HG02885 (cell line): ENCODE data around the gene PFDN5.
"Not testable (repeated sequence)": the region's sequence is repeated elsewhere in the genome, so short reads cannot be mapped to it uniquely, and the experiment has no call there.

ENCODE experiments used
- ATAC-seq: cut with Tn5 transposase; IDR thresholded peaks from one replicate; pipeline ENCODE4 v1.9.1; 2021; ENCODE audit warnings: mild to moderate bottlenecking; ENCODE audit not compliant: unreplicated experiment, poor library complexity

The PFDN5 gene

DNA sequence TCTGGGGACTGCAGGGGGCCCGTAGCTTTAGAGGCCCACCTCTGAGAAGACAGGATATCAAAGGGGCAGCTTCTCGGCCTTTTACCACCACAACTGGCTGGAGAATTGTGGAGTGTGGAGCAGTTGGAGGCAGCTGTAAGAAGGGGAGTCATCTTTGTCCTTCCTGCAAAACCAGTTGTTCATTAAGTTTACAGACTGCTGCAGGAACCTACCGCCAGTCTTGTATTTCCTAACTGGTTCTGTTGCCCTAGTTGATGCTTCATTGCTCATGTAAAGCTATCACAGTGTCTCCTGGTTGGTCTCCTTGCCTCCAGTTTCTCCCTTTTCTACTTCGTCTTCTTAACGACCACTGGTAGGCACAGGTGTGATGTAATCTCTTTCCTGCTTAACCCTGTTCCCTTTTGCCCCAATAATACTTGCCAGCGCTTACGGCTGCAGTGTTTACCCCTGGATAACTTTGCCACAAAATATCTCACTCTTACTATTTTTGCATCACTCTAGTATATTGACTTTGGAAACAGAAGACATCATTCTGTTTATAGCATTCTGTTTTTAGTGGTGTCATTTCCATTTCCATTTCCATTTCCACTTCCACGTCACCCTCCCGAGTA, 15.3 kb upstream of the PFDN5 start:
- no peak for ATAC-seq

- no peak for ATAC-seq
Measured at GRCh38 chr12:53286448-53286847, 8.9 kb upstream of the PFDN5 start.

DNA sequence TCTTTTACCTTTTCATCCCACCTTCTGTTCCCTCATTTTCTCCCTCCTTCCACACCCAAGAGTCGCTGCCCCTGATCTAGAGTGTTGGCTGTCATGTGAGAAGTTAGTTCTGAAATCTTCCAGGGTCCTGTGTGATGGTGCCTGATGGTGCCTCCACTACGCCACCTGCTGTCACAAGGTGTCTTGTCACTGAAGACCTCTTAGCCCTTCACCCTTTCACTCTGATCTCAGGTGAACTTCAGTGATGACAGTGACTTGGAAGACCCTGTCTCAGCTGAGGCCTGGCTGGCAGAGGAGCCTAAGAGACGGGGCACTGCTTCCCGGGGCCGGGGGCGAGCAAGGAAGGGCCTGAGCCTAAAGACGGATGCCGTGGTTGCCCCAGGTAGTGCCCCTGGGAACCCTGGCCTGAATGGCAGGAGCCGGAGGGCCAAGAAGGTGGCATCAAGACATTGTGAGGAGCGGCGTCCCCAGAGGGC, 7.6 kb upstream of the PFDN5 start:
- ATAC-seq = no peak

- ATAC-seq = no peak
Measured at GRCh38 chr12:53288322-53288721, 7.0 kb upstream of the PFDN5 start.

GRCh38 chr12:53289891-53290290, 5.5 kb upstream of the PFDN5 start:
- ATAC-seq = no peak

DNA sequence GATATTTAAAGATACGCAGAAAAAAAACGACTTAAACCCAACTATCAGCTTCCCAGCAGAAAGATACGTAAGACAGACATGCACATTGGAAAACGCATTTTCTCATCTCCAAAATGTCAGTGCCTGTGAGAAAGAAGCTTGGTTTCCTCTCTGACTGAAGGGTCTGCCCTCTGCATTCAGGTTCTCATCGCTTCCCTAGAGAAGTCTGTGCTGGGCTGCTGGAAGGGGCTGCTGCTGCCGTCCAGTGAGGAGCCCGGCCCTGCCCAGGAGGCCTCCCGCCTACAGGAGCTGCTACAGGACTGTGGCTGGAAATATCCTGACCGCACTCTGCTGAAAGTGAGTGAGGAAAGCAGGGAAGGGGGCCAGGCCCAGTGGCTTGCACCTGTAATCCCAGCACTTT, 4.7 kb upstream of the PFDN5 start:
- no peak for ATAC-seq

DNA sequence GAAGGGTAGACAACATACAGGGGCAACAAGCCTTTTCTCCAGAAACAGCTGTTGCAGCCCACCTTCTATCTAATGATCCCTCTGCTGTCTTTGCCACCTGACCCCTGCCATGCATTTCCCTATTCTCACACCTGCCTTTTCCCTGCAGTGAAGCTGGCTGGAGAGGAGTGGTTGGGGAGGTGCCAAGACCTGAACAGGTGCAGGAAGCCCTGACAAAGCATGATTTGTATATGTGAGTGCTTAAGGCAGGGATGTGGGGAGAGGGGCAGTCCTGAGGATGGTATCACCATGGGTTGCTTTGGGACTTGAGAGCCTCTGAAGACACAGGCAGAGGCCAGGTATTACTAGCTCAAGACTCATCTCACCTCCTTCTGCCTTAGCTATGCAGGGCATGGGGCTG, 2.9 kb upstream of the PFDN5 start:
- ATAC-seq = no peak

GRCh38 chr12:53295891-53296219, 513 bp downstream of the PFDN5 start:
- no peak for ATAC-seq

- ATAC-seq = not testable (repeated sequence)
Measured at GRCh38 chr12:53297106-53297505, 1.8 kb downstream of the PFDN5 start.

GRCh38 chr12:53298164-53298563, 2.8 kb downstream of the PFDN5 start:
- ATAC-seq = no peak

DNA sequence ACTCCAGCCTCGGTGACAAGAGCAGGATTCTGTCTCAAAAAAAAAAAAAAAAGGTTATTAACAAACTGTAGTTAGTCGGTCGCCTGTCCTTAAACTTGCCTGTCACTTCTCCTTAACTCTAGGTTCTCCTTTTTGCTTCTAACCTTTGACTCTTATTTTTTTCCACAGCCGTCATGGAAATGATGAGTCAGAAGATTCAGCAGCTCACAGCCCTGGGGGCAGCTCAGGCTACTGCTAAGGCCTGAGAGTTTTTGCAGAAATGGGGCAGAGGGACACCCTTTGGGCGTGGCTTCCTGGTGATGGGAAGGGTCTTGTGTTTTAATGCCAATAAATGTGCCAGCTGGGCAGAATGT, 3.7 kb downstream of the PFDN5 start:
- ATAC-seq = no peak

DNA sequence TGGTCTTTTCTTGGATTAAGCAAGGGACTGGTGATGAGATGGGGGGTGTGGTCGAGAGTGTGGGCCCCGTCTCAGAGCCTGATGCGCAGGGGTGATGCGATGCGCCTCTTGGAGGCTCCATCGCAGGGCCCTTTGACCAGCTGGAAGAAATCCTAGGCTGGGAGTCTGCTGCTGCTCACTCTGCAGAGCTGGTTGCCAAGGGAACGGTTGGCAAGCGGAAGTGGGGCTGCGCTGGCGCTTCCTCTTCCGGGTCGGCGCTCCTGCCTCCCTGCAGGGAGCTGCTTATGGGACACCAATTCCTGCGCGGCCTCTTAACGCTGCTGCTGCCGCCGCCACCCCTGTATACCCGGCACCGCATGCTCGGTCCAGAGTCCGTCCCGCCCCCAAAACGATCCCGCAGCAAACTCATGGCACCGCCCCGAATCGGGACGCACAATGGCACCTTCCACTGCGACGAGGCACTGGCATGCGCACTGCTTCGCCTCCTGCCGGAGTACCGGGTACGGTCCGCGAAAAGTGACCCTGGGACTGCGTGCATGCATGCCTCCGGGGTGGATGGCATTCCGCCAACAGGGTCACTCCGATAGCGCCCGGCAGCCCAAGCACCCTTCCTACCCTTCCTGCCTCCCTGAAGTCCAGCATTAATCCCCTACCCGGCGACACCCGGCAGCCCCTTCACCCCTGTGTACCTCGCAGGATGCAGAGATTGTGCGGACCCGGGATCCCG, 4.3 kb downstream of the PFDN5 start, which contains the start of gene MYG1:
TSS of gene MYG1 (plus strand) at position 242 of the 727 bp plus-strand sequence. CDS start at position 285, 43 bp downstream.
- peak; percentile 73 for ATAC-seq

GRCh38 chr12:53300187-53300586, 4.8 kb downstream of the PFDN5 start:
- no peak for ATAC-seq

GRCh38 chr12:53302903-53303302, 7.6 kb downstream of the PFDN5 start:
- ATAC-seq = no peak

- no peak for ATAC-seq
Measured at GRCh38 chr12:53306826-53307225, 11.5 kb downstream of the PFDN5 start.

- no peak for ATAC-seq
Measured at GRCh38 chr12:53308276-53308675, 12.9 kb downstream of the PFDN5 start.

DNA sequence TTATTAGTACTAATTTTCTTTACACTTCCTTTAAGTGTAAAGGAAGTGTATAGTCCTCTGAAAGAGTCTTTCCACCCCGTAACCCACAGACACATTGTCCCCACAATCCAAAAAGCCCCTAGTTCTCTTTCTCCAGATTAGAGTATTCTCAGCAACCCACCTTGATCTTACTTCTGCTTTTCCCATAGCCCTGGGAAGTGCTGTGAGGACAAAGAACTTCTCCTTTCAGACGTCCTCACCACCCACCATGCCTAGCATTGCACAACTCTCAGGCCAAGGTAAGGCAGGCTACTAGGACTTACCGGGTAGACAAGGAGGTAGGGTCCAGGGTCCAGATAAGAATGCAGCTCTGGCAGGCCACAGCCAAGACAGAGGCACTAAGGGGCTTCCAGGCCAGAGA, 18.7 kb downstream of the PFDN5 start:
- no peak for ATAC-seq

- no peak for ATAC-seq
Measured at GRCh38 chr12:53320352-53321195, 25.2 kb downstream of the PFDN5 start.

DNA sequence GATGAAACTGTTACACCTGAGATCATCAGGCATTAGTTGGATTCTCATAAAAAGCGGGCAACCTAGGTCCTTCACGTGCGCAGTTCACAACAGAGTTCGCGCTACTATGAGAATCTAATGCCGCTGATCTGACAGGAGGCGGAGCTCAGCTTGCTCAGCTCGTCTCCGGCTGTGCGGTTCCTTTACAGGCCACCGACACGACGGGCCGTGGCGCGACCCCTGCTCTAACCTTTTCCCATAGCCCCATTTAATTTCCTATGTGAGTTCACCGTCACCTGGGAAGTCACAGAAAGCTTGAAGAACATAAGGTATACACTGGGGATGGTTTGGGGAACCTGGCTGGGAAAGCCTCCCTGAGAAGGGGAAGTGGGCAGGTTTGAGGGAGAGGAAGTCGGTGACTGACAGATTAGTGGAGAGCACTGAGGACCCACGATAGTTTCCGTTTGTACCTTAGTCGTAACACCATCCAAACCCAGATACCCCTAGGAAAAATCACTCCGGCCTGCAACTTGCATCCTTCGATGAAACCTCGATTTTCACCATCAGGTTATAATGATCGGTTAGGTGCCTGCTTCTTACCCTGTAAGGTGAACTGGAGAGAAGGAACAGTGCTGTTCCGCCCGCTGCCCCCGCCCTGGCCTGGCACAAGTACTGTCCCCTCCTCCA, 28.9 kb downstream of the PFDN5 start:
- ATAC-seq = peak; percentile 31

DNA sequence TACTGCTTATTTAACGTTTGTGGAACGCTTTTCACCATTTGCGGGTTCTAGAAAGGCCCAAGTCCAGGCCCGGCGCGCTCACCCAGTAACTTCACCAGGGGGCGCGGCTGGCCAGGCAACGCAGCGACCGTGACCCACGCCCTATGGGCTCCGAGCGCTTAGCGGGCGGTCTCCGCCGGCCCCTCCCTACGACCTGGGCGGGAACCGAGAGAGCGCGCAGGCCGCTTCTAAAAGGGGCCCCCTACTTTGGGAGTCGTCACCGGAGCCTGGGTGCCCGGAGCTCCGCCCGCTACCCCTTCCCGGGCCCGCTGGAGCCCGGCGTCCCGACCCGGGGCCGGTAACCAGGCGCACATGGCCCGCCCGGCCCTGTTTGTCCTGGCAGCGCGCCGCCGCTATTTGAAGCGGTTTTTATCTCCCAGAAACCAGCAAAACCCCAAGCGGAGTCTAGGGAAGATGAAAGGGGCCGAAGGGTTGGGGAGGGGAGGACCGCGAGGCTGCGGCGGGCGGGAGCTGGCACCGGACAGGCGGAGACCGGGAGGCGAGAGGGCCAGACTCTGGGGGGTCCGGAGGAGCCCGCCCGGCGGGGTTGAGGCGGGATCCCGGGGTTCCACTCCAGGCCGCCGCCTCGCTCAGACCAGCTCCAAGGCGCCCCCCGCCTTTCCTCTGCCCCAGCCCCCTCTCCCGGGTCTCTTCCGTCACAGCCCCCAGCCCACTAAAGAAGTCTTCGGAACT, 29.6 kb downstream of the PFDN5 start:
- ATAC-seq = peak; percentile 62
